Measurements from ENCODE around the gene LRRC14B.
A peak's percentile ranks its signal among the peaks of the same experiment; 100 is the strongest.
"Not testable (repeated sequence)": the region's sequence is repeated elsewhere in the genome, so short reads cannot be mapped to it uniquely, and the experiment has no call there.

Gene LRRC14B

GRCh38 chr5:215256-215655 lies 24.0 kb downstream of the LRRC14B start:
- peak in 1 of 2 donors; percentile 18 for ATAC-seq

DNA sequence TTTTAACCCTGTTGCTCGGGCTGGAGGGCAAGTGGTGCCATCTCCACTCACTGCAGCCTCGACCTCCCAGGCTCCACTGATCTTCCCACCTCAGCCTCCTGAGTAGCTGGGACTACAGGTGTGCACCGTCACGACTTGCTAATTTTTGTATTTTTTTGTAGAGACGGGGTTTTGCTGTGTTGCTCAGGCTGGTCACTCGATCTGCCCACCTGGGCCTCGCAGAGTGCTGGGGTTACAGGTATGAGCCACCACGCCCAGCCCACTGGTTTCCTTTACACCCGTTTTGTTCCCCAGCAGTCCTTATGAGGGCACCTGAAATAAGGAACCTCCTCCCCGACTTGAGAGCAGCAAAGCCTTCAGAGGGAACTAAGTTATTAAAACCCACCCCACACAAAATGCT lies 24.8 kb downstream of the LRRC14B start:
- ATAC-seq: not testable (repeated sequence)

DNA sequence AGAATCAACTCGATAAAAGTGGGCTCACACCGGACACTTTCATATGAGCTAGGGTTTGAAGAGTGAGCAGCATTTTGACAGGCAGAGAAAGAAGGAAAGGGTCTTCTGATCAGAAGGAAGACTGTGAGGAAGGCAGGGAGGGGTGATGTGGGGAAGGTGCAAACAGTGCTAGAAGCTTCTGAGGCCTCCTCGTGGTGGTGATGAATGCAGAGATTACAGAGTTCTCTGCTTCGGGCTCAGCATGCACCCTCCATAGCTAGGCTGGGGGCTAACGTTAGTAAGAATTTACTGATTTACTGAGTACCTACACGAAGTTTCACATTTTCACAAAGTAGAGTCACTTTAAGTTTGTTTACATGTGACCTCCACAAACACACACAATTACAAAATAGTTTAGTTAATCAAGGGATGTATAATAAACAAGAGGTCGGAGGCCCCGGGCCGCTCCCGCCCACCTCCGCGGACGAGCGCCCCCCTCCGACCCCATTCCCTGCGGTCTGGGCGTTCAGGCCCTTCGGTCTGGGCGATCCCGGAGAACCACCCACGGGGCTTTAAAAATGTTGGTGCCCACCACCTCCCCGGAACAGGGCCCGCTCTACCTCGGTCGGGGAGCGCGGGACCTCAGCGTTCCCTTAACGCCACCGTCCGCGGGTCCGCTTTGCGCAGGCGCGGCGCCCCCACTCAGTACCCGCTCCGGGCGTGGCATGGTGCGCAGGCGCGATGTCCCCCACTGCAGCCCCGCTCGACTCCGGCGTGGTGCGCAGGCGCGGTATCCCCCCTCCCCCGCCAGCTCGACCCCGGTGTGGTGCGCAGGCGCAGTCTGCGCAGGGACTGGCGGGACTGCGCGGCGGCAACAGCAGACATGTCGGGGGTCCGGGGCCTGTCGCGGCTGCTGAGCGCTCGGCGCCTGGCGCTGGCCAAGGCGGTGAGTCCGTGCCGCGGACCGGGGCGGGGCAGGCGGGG lies 26.5 kb downstream of the LRRC14B start, which contains the start of the genes CCDC127 and SDHA:
Gene CCDC127, minus strand, starts transcription at position 660 of the 963 bp plus-strand sequence. CDS start 1,304 bp downstream, outside the sequence.
Gene SDHA, plus strand, starts transcription at position 827 of the 963 bp plus-strand sequence. Its CDS starts 36 bp downstream, at position 863.
- ATAC-seq: peak; percentile 81 to 84

GRCh38 chr5:218457-219291 lies 27.4 kb downstream of the LRRC14B start:
- ATAC-seq: peak in 1 of 2 donors; percentile 15

GRCh38 chr5:219460-219863 lies 28.2 kb downstream of the LRRC14B start:
- peak; percentile 37 to 46 for ATAC-seq

DNA sequence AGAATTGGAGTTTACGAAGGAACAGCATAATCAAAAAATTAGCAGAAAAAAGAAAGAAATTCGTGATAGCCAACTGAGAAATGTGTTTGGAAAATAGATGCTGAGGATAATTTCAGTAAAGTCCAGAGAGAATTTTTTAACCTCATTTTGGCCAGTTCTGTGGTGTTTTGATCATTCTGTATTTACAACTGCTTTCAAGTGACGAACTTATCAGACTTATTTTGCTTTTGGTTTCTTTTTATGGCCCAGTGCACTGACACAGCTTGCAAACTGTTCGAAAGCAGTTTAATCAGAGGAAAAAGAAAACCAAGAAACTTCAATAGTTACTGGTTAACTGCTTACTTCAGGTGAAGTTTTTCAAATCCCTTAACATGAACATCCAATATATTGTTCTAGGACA lies 28.7 kb downstream of the LRRC14B start:
- ATAC-seq: peak; percentile 39 to 41

DNA sequence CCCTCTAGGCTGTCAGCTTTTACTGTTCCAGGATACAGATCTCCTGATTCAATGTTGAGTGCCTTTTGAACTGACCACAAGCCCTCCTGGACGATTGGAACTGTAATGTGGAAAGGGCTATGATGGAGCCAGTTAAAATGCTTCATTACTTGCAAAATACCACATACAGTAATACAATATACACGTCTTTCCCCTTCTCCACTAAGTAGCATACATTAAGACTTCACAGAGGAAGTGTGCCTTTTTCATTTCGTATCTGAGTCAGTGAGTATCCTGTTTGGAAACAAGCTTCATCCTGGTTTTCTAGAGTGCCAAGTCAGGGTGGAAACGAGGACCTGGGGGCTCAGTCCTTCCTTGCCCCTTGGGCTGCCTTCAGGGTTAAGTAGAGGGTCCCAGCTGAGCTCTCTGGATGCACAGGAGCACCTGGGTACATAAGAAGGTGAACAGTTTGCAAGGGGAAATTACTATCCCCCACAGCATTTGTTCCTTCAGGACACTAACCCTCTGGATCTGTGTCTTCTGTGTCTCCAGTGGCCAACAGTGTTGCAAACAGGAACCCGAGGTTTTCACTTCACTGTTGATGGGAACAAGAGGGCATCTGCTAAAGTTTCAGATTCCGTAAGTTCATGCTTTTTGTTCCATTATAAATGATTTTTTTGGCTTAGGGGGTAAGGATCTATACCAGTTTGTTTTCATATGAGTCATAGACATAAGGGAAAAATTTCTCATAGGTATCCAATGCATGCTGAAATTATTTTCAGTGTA lies 31.8 kb downstream of the LRRC14B start:
- ATAC-seq: not testable (repeated sequence)

GRCh38 chr5:223791-224190 lies 32.5 kb downstream of the LRRC14B start:
- no peak for ATAC-seq

- no peak for ATAC-seq
Measured at GRCh38 chr5:225334-225733, 34.0 kb downstream of the LRRC14B start.

DNA sequence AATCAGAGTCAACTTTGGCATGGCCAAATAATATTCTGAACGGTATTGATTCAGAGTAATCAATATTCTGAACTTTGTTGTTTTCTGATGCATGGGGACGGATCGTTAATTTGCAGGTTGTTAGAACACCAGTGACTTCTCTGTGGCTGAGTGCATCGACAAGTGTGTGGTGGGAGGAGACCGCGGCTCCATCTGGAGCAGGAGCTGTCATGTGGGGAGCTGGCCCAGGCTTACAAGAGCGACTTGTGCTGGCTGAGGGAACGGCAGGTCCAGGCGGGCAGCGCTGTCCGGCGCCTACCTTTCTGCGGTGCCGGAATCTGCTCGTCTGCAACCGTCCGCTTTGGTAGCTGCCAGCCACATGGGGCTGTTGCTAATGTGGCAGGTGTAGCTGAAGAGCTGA lies 36.1 kb downstream of the LRRC14B start:
- not testable (repeated sequence) for ATAC-seq

GRCh38 chr5:228886-229285 lies 37.6 kb downstream of the LRRC14B start:
- no peak for ATAC-seq

- no peak for ATAC-seq
Measured at GRCh38 chr5:230711-231110, 39.4 kb downstream of the LRRC14B start.

DNA sequence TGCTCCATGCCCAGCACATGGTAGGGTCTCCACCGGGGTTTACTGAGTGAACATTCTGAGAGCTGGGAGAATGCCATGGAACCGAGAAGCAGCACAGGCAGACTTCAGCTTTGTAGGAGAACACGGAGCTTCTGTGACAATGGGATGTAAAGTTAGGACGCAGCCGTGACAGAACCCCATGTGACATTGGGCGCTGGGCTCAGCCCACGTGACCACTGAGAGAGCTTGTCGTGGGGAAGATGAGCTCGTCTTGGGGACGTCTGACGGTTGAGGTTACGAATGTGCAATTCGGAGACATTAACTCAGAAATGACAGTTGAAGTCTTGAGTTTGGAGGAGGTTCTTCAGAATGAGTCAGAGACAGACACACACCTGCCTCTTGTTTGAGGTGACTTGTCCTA lies 40.4 kb downstream of the LRRC14B start:
- ATAC-seq: no peak

- ATAC-seq: not testable (repeated sequence)
Measured at GRCh38 chr5:233426-233825, 42.1 kb downstream of the LRRC14B start.

GRCh38 chr5:234450-234849 lies 43.2 kb downstream of the LRRC14B start:
- ATAC-seq: no peak

DNA sequence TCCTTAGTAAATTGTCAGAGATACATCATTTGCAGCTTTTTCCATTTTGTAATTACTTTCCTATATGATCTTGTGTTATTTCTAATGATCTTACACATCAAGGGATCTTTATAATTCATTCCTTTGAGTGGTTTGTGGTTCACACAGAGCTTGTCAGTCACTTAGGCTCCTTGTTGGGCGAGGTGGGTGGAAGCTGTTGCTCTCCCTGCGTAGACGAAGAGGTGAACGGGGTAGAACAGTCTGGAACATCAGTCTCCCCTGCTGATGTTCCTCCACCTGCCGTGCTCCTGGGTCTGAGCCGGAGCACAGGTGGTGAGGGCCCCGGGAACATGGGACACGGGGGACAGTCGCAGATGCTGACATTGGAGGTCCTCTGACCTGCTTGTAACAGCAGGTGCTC lies 44.2 kb downstream of the LRRC14B start:
- ATAC-seq: not testable (repeated sequence)

DNA sequence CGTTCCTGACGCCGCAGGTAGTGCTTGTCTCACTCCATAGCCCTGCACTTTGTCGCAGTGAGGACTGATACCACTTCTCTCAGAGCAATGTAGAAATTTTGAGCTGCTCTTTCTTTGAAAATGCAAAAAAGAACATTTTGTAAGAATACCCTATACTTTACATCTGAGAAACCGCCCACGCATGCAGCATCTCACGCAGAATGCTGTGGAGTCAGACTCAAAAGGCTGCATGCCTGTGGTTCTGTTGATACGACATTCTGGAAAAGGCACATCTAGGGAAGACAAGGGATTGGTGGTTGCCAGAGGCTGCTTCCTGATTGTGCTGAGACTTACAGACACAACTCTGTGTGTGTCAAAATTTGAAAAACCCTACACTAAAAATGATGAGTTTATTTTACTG lies 46.6 kb downstream of the LRRC14B start:
- ATAC-seq: not testable (repeated sequence)

- not testable (repeated sequence) for ATAC-seq
Measured at GRCh38 chr5:240550-240949, 49.3 kb downstream of the LRRC14B start.

- ATAC-seq: not testable (repeated sequence)
Measured at GRCh38 chr5:241045-241669, 49.9 kb downstream of the LRRC14B start.

GRCh38 chr5:243683-244367 lies 52.5 kb downstream of the LRRC14B start:
- not testable (repeated sequence) for ATAC-seq

- ATAC-seq: not testable (repeated sequence)
Measured at GRCh38 chr5:245717-246116, 54.4 kb downstream of the LRRC14B start.
